Central memory CD4-positive, alpha-beta T cell (primary cell): ENCODE measurements around the gene PTPRG.

Experiments
- DNase-seq: peaks from one replicate; pipeline ENCODE4 v3.0.0; 2022

The PTPRG gene

DNA sequence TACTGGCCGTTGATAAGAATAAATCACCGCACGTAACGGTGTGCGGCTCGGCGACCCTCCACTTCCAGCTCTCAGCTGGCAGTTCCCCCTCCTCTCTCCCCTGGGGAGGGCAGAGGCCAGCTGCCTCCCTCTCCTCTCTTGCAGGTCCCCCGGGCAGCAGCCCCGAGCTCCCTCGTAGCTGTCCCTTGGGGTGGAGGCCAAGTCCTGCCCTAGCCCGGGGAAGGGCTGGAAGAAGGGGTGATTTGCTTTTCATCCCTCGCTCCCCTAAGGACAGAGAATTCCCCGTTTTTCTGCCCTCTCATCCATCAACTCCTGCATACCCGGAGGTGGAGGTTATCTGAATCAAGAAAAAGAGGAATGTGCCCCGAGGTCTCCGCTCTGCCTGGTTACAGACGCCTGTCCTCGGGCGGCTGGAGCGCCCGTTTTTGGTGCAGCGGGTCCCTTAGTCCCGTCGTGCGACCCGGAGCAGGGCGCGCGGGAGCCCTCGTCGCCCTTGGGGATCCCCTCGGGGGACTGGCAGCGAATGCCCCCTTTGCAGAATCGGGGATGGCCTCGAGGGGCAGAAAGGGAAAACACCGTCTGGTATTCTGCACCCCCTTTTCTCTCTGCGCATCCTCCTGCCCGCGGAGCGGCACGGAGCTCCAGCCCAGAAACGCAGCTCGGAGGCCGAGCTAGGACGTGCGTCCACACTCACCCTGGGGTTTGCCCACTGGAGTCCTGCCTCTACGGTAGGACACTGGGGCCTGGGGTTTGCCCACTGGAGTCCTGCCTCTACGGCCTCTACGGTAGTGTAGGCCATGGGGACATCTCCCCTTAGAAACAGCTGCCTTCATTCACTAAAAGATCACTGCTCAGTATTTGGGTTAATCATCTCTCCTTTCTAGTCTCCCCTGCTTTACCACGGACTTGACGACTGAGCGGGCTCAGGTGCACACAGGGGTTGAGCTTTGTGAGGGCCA, 2.2 kb downstream of the PTPRG start:
- no peak for DNase-seq

DNA sequence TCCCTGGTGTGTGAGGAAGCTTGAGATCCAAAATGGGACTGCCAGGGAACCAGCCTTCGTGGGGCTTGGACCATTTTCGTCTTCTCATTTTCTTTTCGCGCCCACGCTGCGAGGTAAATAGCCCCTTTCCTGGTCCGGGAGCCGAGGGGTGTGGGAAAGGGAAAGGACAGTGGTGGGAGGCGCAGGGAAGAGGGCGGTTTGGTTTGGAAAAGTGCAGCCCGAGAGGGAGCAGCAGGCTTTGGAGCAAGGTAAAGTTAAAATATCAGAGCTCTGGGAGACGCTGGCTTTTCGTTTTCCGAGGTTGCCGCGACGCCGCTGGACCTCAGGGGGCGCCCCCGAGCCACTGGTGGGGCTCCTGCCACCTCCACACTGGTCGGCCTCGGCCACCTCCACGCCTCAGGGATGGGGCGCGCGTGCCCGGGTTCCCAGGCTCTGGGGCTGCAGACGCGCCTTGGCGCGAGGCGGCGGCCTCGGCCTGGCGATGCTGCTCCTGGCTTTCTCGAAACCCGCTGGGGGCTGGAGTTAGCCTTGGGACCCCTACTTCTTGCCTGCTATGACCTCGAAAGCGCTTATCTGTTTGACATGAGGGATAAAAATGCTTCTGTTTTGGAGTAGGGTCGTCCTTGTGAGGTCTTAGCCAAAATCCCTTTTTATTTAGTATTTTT, 3.2 kb downstream of the PTPRG start:
- DNase-seq: no peak

GRCh38 chr3:61565569-61565968, 4.2 kb downstream of the PTPRG start:
- no peak for DNase-seq

GRCh38 chr3:61568127-61568526, 6.8 kb downstream of the PTPRG start:
- no peak for DNase-seq

DNA sequence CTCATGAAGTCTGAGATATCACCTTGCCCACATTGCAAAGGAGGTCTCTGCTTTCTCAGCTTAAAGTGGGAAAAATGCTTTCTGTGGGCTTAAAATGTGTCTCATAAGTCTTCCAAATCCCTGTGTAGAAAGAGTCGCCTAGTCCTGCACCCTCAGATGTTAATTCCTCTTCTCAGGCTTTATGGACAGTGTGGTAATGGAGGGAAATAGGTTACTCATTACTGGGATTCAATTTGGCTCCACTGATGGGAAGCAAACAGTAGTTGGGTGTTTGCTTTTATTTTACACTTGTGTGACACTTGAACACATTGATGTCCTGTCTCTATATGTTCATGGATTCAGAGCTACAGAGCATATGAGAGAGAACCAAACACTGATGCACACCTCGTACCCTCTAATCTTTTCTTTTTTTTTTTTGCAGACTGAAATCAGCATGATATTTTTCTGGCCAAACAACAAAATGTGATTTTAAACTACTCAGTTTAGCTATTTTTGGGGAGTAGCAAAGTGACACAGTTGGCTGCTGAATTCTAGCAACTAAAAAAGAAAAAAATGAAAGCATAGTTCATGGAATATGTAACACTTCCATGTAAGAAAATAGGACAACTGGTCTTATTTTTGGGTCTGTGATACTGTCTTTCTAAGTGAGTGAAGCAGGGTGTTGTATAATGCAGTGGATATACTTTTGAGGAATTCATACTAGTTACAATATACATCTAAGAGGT, 8.6 kb downstream of the PTPRG start:
- DNase-seq: no peak

DNA sequence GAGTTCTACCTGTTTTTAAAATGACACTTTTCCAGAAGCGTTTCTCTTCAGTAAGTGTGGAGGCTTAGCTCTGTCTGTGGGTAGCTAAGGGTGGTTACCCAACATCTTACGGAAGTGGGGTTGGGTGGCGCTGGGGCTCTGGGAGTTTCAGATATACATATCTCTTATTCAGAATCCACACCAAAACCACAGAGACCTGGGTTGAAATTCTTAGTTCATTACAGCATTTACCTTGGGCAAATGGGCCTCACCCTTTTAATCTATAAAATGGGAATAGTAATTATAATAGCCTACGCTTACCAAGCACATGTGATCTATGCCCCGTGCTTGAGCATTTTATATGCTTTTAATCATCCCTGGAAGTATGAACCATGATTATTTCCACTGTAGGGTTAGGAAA, 9.4 kb downstream of the PTPRG start:
- DNase-seq: no peak

DNA sequence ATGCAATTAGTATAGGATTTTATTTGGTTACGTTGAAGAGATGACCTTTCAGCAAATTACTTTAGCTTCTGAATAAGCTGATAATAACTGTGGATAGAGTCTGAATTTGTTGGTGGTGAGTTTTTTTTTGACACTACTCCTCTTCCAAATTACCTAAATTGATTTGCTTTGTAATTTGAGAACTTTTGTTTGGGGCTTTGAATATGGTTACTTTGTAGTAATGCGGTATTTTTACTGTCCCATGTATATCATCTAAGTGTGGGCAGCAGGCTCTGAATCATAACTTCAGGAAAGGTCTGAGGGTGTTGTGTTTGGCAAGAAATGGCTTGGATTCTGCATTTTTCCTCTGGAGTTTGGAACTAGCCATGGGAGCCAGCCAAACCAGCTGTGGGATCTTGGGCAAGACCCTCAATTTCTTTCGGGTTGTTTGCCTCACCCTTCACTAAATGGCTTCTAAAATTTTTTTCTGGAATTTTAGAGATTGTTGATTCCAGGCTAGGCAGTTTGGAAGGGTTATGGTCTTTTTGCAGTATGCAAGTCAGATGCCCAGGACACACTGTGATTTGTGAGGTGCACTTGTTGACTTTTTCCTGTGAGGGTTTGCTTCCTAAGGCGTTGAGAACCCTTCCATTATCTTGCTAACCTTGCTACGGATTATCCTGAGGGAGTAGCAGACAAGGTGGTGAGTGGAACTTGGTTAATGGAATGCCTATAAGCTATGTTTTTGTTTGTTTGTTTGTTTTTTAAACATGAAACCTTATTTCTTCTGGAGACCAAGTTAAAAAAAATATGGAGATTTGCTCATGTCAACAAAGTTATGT, 10.4 kb downstream of the PTPRG start:
- DNase-seq: no peak

- no peak for DNase-seq
These were observed 11.5 kb downstream of the PTPRG start for GRCh38 chr3:61572879-61573278.

DNA sequence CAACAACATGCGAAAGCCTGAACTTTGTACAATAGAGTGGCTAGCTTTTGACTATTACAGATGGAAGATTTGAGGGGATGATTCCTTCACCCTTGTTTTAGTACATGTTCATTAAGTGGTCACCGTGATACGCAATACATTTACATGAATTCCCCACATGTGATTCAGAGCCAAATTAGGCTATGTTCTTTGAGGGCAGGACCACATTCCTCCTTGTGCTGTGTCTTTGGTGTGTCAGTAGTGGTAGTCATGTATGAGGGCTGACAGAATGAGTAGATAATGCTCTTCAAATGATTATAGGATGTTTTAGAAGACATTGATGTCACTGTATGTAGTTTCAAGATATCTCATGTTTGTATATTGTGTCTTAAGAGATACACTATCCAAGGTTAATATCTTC, 12.1 kb downstream of the PTPRG start:
- DNase-seq: no peak

DNA sequence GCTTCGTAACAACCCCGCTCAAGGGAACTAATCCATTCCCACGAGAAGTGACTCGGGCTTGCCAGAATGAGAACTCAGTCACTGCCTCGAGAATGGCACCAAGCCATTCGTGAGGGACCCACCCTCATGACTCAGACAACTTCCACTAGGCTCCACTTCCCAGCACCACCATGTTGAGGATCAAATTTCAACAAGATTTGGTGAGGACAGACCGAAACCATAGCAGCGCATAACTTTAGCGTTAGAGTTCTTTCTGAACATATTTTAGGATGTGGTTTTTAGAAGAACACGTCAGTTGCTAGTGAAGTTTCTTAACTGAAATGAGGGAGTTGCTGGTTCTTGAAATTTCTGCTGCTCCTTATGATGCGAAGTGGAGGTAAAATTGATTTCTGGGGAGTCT, 13.5 kb downstream of the PTPRG start:
- DNase-seq: no peak

- no peak for DNase-seq
These were observed 14.5 kb downstream of the PTPRG start for GRCh38 chr3:61575893-61576292.

- no peak for DNase-seq
These were observed 16.4 kb downstream of the PTPRG start for GRCh38 chr3:61577760-61578159.

DNA sequence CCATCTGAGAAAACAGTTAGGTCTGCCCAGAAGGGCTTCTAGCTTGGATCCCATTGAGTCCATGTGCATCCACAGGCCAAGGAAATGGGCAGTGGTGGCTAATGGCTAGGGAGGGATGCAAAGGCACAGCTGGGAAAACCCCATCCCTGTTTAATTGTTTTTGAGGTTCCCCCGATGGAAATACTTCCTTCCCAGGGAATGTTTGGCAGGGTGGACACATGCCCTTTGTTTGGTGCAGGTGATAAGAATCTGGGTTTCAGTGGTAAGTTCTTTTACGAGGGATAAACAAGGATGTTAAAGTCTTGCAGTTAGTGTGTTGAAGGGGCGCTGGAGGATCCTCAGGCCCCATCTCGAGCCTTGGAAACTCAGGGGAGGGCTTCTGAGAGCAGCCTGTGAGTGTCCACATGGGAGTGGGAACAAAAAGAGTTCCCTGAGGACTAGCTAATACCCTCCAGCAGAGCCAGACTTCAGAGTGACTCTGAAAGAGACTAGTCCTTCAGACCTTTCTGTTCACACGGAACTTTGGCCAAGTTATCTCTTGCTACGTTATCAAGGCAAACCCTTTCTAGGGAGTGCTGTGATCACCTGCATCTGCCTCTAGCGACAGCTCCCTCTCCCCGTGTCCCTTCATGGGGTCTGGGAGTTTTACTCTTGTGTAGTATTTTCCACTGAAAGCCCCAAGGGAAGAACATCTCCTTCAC, 17.4 kb downstream of the PTPRG start:
- no peak for DNase-seq

DNA sequence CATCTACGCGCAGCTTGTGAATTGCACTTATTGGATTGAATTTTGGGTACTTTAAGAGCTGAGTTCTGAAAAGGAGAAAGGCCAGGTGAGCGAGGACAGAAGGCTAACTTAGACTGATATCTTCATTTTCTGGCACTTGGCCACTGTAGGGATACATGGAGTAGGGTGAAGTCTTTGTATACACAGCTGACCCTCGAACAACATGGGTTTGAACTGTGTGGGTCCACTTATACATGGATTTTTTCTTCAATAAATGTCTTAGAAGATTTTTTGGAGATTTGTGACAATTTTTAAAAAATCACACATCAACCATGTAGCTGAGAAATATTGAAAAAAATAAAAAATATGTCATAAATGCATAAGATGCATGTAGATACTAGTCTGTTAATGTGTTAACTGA, 18.3 kb downstream of the PTPRG start:
- no peak for DNase-seq

DNA sequence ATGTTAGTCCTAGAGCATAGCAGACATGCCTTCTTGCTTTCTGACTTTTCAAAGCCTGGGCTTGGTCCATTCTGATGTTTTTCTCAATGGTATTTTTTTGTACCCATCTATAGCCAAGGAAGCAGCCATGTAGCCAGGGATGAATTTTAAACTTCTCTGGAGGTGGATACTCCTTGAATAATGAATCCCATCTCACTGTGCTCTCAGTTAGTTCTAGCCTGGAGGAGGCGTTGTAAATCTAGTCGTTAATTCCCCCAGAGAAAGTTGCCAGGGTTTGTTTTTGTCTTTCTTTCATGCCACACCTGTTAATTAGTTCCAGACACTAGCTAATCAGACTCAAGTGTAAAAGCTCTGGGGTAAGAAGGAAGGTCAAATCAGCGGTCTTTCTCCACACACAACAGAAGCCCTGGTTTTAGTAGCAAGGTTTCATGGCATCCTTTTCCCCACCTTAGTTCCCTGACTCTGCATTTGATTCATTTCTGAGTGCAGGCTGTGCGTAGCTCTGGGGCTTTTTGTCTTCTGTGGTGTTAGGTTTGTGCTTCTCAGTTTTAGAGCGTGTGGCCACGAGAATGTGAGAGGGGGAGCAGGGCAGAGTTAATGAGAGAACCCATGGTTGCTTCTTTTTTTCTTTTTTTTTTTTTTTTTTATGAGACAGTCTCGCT, 19.7 kb downstream of the PTPRG start:
- DNase-seq: no peak

GRCh38 chr3:61582287-61582686, 20.9 kb downstream of the PTPRG start:
- DNase-seq: no peak

DNA sequence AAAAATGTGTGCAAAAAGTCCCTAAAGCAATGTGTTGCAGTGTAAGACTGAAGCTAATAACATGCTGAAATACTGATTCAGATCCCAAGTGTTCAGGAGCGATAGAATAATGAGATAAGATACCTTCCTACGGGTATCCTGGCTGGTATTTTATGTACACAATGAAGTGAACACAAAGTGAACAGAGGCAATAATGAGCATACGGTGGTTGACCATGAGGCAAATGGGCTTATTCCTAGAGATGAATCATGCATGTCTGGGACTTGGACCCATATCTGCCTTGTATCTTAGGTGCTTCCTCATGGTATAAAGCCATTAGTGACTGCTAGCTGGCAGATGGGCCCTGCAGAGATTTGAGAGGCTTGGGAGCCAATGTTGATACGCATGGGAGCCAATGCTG, 21.5 kb downstream of the PTPRG start:
- no peak for DNase-seq

- DNase-seq: no peak
These were observed 22.8 kb downstream of the PTPRG start for GRCh38 chr3:61583890-61584875.

GRCh38 chr3:61589856-61590255, 28.5 kb downstream of the PTPRG start:
- DNase-seq: no peak

DNA sequence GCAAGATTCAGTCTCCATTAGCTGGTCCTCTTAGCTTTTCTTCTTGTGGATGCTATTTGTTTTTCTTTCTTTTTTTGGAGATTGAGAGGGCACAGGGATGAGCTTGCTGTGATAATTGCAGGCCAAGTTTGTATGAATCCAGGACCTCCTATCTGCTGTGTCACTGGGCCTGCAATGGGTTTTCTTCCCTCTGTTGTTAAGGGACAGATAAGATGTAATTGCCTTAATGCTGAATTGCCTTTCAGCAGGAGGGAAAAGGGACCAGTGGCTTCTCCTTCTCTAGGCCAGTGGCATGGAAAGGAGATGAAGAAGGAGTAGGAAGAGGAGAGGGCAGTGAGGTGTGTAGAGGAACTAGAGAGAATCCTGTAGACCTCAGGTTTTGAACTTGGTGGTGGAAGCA, 29.9 kb downstream of the PTPRG start:
- no peak for DNase-seq
